Measurements from ENCODE around the gene NUAK2.

DNA sequence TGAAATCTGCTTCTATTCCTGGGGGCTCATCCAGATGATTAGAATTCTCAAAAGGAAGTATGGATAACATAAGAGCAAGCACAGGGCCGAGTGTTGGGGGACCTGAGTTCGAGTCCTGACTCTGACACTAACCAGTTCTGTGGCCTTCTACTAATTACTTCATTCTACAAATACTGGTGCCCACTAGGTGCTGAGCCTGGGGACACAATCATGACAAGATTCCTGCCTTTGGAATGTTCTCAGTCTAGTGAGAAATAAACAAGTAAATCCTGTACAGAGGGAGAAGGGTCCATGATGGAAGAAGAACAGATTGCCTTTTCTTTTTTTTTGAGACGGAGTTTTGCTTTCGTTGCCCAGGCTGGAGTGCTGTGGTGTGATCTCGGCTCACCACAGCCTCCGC lies 2.2 kb upstream of the NUAK2 start:
- TF ChIP-seq POLR2A (IDR thresholded peaks at IDR 0.05; ENCODE audit: low read length) (no peak), GATA1 (IDR thresholded peaks at IDR 0.05; ENCODE audit: low read depth, low read length) (no peak)
